GM21529 (cell line): ENCODE results near the gene RTP2.

Experiments
- ATAC-seq: cut with Tn5 transposase; IDR thresholded peaks from one replicate; pipeline ENCODE4 v1.9.1; 2021; ENCODE audit not compliant: unreplicated experiment

Gene RTP2

GRCh38 chr3:187702507-187703033 lies at the start of gene RTP2:
Gene RTP2 (minus strand): TSS chr3:187702557. CDS start chr3:187702128, 429 bp downstream.
- no peak for ATAC-seq

GRCh38 chr3:187750513-187751123 lies 48.3 kb upstream of the RTP2 start:
- ATAC-seq: no peak

GRCh38 chr3:187750006-187750512 lies 47.7 kb upstream of the RTP2 start:
- no peak for ATAC-seq

- peak; percentile 36 for ATAC-seq
These were observed 45.7 kb upstream of the RTP2 start for GRCh38 chr3:187748050-187748481.

GRCh38 chr3:187747506-187747905 lies 45.1 kb upstream of the RTP2 start:
- ATAC-seq: no peak

- ATAC-seq: no peak
These were observed 44.3 kb upstream of the RTP2 start for GRCh38 chr3:187746442-187747281.

GRCh38 chr3:187746059-187746441 lies 43.7 kb upstream of the RTP2 start:
- no peak for ATAC-seq

GRCh38 chr3:187745201-187746058 lies 43.1 kb upstream of the RTP2 start, which contains the start of gene BCL6:
Gene BCL6 (minus strand): TSS chr3:187745468. CDS start chr3:187733693, 11,775 bp downstream.
- ATAC-seq: peak; percentile 74

- ATAC-seq: no peak
These were observed 42.1 kb upstream of the RTP2 start for GRCh38 chr3:187744169-187745151.

GRCh38 chr3:187743195-187744141 lies 41.1 kb upstream of the RTP2 start:
- ATAC-seq: no peak

- no peak for ATAC-seq
These were observed 40.2 kb upstream of the RTP2 start for GRCh38 chr3:187742351-187743171.

GRCh38 chr3:187741403-187742350 lies 39.3 kb upstream of the RTP2 start:
- ATAC-seq: no peak

GRCh38 chr3:187740421-187741399 lies 38.4 kb upstream of the RTP2 start:
- ATAC-seq: no peak

GRCh38 chr3:187739561-187740332 lies 37.4 kb upstream of the RTP2 start:
- ATAC-seq: no peak

- no peak for ATAC-seq
These were observed 36.8 kb upstream of the RTP2 start for GRCh38 chr3:187739094-187739560.
